Measurements from ENCODE around the gene HOXB2.

DNA sequence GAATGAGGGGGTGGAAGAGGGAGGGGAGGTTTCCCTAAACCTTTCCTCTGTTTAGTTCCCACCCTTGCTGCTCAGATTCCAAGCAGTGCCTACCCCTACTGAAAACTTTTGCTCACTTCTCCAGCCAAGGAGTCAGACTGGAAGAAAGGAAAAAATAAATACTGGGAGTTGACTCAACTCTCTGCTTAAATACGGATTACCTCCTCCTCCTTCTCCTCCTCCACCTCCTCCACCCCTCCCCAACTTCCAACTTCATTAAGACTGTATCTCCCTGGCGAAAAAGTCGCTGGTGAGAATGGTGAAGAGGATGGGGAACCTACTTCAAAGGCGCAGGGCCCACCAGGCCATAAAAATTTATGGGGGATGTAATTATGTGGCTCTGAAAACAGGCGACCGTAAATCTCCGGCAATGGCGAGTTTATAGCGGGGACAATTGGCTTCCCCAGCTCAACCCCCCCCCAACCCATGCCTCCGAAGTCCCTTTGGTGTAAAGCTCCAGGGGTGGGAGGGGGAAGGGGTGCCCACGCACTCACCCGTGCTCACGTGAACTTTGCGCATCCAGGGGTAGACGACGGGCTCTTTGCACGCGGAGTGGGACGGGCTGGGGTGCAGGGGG lies 32.5 kb upstream of the HOXB2 start:
- TF ChIP-seq, protein P1, sequence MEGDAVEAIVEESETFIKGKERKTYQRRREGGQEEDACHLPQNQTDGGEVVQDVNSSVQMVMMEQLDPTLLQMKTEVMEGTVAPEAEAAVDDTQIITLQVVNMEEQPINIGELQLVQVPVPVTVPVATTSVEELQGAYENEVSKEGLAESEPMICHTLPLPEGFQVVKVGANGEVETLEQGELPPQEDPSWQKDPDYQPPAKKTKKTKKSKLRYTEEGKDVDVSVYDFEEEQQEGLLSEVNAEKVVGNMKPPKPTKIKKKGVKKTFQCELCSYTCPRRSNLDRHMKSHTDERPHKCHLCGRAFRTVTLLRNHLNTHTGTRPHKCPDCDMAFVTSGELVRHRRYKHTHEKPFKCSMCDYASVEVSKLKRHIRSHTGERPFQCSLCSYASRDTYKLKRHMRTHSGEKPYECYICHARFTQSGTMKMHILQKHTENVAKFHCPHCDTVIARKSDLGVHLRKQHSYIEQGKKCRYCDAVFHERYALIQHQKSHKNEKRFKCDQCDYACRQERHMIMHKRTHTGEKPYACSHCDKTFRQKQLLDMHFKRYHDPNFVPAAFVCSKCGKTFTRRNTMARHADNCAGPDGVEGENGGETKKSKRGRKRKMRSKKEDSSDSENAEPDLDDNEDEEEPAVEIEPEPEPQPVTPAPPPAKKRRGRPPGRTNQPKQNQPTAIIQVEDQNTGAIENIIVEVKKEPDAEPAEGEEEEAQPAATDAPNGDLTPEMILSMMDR (IDR thresholded peaks at IDR 0.05): no peak
- TF ChIP-seq POLR2A (IDR thresholded peaks at IDR 0.05): no peak
